ENCODE data around the gene TMEM135. TPM values are rescaled to one million over a fixed set of nuclear protein-coding genes. Genes with fewer than 3 reads are reported as not detected.
"Not testable (repeated sequence)": the region's sequence is repeated elsewhere in the genome, so short reads cannot be mapped to it uniquely, and the experiment has no call there.

Gene TMEM135
- total RNA-seq, 4 donors from 2014 or later: 19.8 to 52.6 (median 38.9) TPM

GRCh38 chr11:87150936-87151335 is 113.2 kb downstream of the TMEM135 start:
- ATAC-seq (ENCODE audit: low FRiP score) (no peak), DNase-seq (ENCODE audit: low spot score) (no peak)
- no peak for TF ChIP-seq CTCF (IDR thresholded peaks at IDR 0.05)

GRCh38 chr11:87154246-87154645 is 116.5 kb downstream of the TMEM135 start:
- TF ChIP-seq CTCF (IDR thresholded peaks at IDR 0.05): no peak
- DNase-seq (ENCODE audit: low spot score) (no peak), ATAC-seq (ENCODE audit: low FRiP score) (no peak)

- no peak for ATAC-seq (ENCODE audit: low FRiP score)
- no peak for TF ChIP-seq CTCF (IDR thresholded peaks at IDR 0.05)
- DNase-seq (ENCODE audit: low spot score): no peak
These were observed 119.2 kb downstream of the TMEM135 start for GRCh38 chr11:87156970-87157369.

GRCh38 chr11:87169076-87169475 is 131.3 kb downstream of the TMEM135 start:
- not testable (repeated sequence) for ATAC-seq (ENCODE audit: low FRiP score); DNase-seq (ENCODE audit: low spot score)

- DNase-seq (ENCODE audit: low spot score): no peak
- TF ChIP-seq CTCF (IDR thresholded peaks at IDR 0.05): no peak
- no peak for ATAC-seq (ENCODE audit: low FRiP score)
These were observed 135.7 kb downstream of the TMEM135 start for GRCh38 chr11:87173185-87174039.

- ATAC-seq (ENCODE audit: low FRiP score): no peak
- no peak for DNase-seq (ENCODE audit: low spot score)
- no peak for TF ChIP-seq CTCF (IDR thresholded peaks at IDR 0.05)
These were observed 137.1 kb downstream of the TMEM135 start for GRCh38 chr11:87174870-87175269.

GRCh38 chr11:87176044-87176443 is 138.3 kb downstream of the TMEM135 start:
- no peak for ATAC-seq (ENCODE audit: low FRiP score)
- no peak for DNase-seq (ENCODE audit: low spot score)
- TF ChIP-seq CTCF (IDR thresholded peaks at IDR 0.05): no peak

All from omental fat pad (tissue), 4 donors.